ENCODE data around the gene TOP2A.

- TF ChIP-seq, protein P1, sequence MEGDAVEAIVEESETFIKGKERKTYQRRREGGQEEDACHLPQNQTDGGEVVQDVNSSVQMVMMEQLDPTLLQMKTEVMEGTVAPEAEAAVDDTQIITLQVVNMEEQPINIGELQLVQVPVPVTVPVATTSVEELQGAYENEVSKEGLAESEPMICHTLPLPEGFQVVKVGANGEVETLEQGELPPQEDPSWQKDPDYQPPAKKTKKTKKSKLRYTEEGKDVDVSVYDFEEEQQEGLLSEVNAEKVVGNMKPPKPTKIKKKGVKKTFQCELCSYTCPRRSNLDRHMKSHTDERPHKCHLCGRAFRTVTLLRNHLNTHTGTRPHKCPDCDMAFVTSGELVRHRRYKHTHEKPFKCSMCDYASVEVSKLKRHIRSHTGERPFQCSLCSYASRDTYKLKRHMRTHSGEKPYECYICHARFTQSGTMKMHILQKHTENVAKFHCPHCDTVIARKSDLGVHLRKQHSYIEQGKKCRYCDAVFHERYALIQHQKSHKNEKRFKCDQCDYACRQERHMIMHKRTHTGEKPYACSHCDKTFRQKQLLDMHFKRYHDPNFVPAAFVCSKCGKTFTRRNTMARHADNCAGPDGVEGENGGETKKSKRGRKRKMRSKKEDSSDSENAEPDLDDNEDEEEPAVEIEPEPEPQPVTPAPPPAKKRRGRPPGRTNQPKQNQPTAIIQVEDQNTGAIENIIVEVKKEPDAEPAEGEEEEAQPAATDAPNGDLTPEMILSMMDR (conservative IDR thresholded peaks at IDR 0.05 in 1 of 2, IDR thresholded peaks at IDR 0.05 in 1 of 2; ENCODE audit: low read depth in 1 of 2, low read length in 2 of 2), result no peak
- TF ChIP-seq EZH2 (IDR thresholded peaks at IDR 0.05; ENCODE audit: low read length, missing control alignments), result no peak
Measured at GRCh38 chr17:40461732-40462342, 44.1 kb upstream of the TOP2A start.
